Measurements from ENCODE around the gene LAMA3.
A peak's percentile ranks its signal among the peaks of the same experiment; 100 is the strongest.

Gene LAMA3

GRCh38 chr18:23669804-23670405 is 19.3 kb upstream of the LAMA3 start:
- peak overlapping the region; percentile 37 for H3K27ac ChIP-seq
- TF ChIP-seq ZFX (IDR thresholded peaks at IDR 0.05): no peak
- TF ChIP-seq CTCF (conservative IDR thresholded peaks at IDR 0.05): no peak

GRCh38 chr18:23671564-23671963 is 17.7 kb upstream of the LAMA3 start:
- TF ChIP-seq CTCF (conservative IDR thresholded peaks at IDR 0.05) (no peak), ZFX (IDR thresholded peaks at IDR 0.05) (no peak)
- no peak overlapping the region; the same call in 1 of the 2 replicates for H3K27ac ChIP-seq

DNA sequence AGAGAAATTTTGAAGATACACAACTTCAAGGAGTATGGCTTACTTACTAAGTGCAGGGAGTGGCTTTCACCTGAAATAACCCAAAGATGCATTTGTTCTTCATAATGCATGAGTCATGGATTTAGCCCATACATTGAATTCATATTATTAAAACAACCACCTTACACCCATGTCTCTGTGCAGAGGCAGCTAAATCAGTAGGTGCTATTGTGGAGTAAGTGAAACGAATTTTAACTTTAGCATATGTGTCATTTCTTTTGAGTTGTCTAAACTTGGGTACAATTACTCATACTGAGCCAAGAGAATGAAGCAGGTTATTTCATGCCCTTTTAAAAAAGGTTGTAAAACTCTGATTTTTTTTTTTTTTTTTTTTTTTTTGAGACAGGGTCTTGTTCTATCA is 15.5 kb upstream of the LAMA3 start:
- no peak for TF ChIP-seq CTCF (conservative IDR thresholded peaks at IDR 0.05)
- no peak for TF ChIP-seq ZFX (IDR thresholded peaks at IDR 0.05)
- no peak overlapping the region for H3K27ac ChIP-seq

DNA sequence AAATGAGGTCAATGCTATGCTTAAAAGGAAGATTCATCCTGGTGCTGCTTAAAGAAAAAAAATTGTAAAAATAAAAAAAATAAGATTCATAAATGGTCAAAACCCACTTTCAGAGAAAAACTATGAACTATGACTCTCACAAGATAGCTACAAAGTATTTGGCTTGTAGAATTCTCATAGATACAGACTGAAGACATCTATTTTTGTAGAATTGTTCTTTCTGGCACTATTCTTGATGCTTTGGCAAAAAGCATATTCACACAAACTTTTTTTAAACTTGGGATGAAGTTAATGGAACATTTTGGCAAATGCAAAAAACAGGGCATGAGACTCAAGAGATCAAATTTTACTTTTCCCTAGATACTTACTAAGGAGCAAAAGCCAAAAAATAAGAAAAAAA is 14.0 kb upstream of the LAMA3 start:
- no peak for TF ChIP-seq ZFX (IDR thresholded peaks at IDR 0.05)
- no peak for TF ChIP-seq CTCF (conservative IDR thresholded peaks at IDR 0.05)
- H3K27ac ChIP-seq: no peak overlapping the region

- H3K27ac ChIP-seq: no peak overlapping the region
- no peak for TF ChIP-seq CTCF (conservative IDR thresholded peaks at IDR 0.05)
- no peak for TF ChIP-seq ZFX (IDR thresholded peaks at IDR 0.05)
Observed at GRCh38 chr18:23675896-23676295, 13.4 kb upstream of the LAMA3 start.

DNA sequence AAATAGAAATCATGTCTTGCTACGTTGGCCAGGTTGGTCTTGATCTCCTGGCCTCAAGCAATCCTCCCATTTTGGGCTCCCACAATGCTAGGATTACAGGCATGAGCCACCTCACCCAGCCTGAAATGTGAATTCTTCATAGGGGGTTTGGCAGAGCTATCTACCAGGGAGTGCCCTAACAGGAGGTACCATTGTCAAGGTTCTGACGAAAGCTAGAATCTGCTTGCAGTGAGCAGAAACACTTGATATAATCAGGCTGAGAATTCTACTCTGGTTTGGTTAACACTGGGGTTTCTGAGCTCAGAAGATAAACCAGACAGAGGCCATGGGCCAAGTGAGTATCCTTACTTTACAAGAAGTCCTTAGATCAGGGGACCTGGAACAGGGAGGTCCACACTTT is 7.2 kb upstream of the LAMA3 start:
- H3K27ac ChIP-seq: peak overlapping the region; percentile 50; the same call in 1 of the 2 replicates
- TF ChIP-seq CTCF (conservative IDR thresholded peaks at IDR 0.05) (no peak), ZFX (IDR thresholded peaks at IDR 0.05) (no peak)

GRCh38 chr18:23682472-23682871 is 6.8 kb upstream of the LAMA3 start:
- TF ChIP-seq ZFX (IDR thresholded peaks at IDR 0.05) (no peak), CTCF (conservative IDR thresholded peaks at IDR 0.05) (no peak)
- H3K27ac ChIP-seq: peak overlapping the region; percentile 50

Data from C4-2B (cell line).